H1 (cell line): ENCODE results near the gene TAF3. TPM values are rescaled to one million over a fixed set of nuclear protein-coding genes. Genes with fewer than 3 reads are reported as not detected.

Source experiments
- CTCF ChIA-PET: fragments of 300-600 bp; sonication (Branson Sonifier 250); formaldehyde crosslinking; loops from one replicate; lab custom pipeline; 2021; ENCODE audit not compliant: partially characterized antibody; lab: Charles Lee
- POLR2A ChIA-PET: fragments of 300-600 bp; sonication (Branson Sonifier 250); formaldehyde crosslinking; loops from one replicate; lab custom pipeline; 2021; ENCODE audit warnings: inconsistent platforms; ENCODE audit not compliant: partially characterized antibody; lab: Charles Lee
- DNase-seq, 2 experiments: peaks; one replicate each; pipeline versions ENCODE4 v3.0.0 to v3.0.0-alpha.2; 2010 to 2022; ENCODE audit warnings: low spot score in 2 of 2, low read depth in 1 of 2, mixed read lengths in 1 of 2
- FAIRE-seq: peaks from 2 replicates; lab custom pipeline; 2011; peaks lifted over from hg19 to GRCh38; lab: Jason Lieb, UNC
- H2AFZ ChIP-seq: 2 replicates; pipeline ENCODE4 v1.8.1; 2012; ENCODE audit warnings: low read length, inconsistent platforms
- H2AK5ac ChIP-seq: 2 replicates; pipeline ENCODE4 v1.6.1; 2013; ENCODE audit warnings: low read depth, low read length
- H2BK120ac ChIP-seq: replicated peaks from 2 replicates; pipeline ENCODE3; 2013; ENCODE audit warnings: low read depth, low read length, inconsistent platforms
- H2BK12ac ChIP-seq: 2 replicates; pipeline ENCODE4 v1.6.1; 2013; ENCODE audit warnings: low read depth, low read length
- H2BK15ac ChIP-seq: 2 replicates; pipeline ENCODE4 v1.6.1; 2013; ENCODE audit warnings: low read length
- H2BK20ac ChIP-seq: 2 replicates; pipeline ENCODE4 v1.6.1; 2013; ENCODE audit warnings: low read length
- H2BK5ac ChIP-seq: 2 replicates; pipeline ENCODE4 v1.6.1; 2013; ENCODE audit warnings: low read depth, low read length
- H3K14ac ChIP-seq: 2 replicates; pipeline ENCODE4 v1.6.1; 2013; ENCODE audit warnings: inconsistent platforms; ENCODE audit not compliant: insufficient read length
- H3K18ac ChIP-seq: 2 replicates; pipeline ENCODE4 v1.6.1; 2013; ENCODE audit warnings: low read length; ENCODE audit errors: extremely low read depth
- H3K23ac ChIP-seq: 2 replicates; pipeline ENCODE4 v1.6.1; 2013; ENCODE audit warnings: inconsistent platforms; ENCODE audit not compliant: insufficient read length
- H3K23me2 ChIP-seq: 2 replicates; pipeline ENCODE4 v1.6.1; 2013; ENCODE audit warnings: low read depth, low read length
- H3K27ac ChIP-seq: 2 replicates; pipeline ENCODE4 v1.6.1; 2011; ENCODE audit warnings: low read depth, low read length, inconsistent platforms
- H3K27me3 ChIP-seq, 4 experiments: replicated peaks in 1 of 4; 1 replicate in 1 of 4; 2 replicates in 3 of 4; pipeline versions ENCODE4 v1.6.1 to v1.8.1; 2011 to 2013; ENCODE audit warnings: low read length in 3 of 4, mild to moderate bottlenecking in 3 of 4, inconsistent platforms in 2 of 4, mixed read lengths in 2 of 4, moderate library complexity in 1 of 4; ENCODE audit not compliant: control insufficient read depth in 3 of 4, insufficient read depth in 3 of 4; ENCODE audit errors: extremely low read depth in 1 of 4
- H3K36me3 ChIP-seq, 4 experiments: 2 replicates each; pipeline versions ENCODE4 v1.6.1 to v1.8.1; 2011 to 2013; ENCODE audit warnings: mild to moderate bottlenecking in 4 of 4, low read length in 3 of 4, moderate library complexity in 2 of 4, control low read depth in 1 of 4, inconsistent platforms in 1 of 4; ENCODE audit not compliant: insufficient read depth in 4 of 4, control insufficient read depth in 2 of 4
- H3K4ac ChIP-seq: replicated peaks from 2 replicates; pipeline ENCODE3; 2013; ENCODE audit warnings: low read length, low read depth, mixed read lengths, inconsistent platforms; ENCODE audit not compliant: insufficient read length
- H3K4me1 ChIP-seq, 4 experiments: replicated peaks in 1 of 4; 1 replicate in 1 of 4; 2 replicates in 3 of 4; pipeline versions ENCODE4 v1.6.1 to v1.8.1; 2011 to 2013; ENCODE audit warnings: low read length in 3 of 4, inconsistent platforms in 2 of 4, mixed read lengths in 1 of 4; ENCODE audit not compliant: insufficient read depth in 4 of 4, control insufficient read depth in 3 of 4
- H3K4me2 ChIP-seq, 2 experiments: 2 replicates each; pipeline versions ENCODE4 v1.6.1 to v1.8.1; 2011 to 2013; ENCODE audit warnings: low read depth in 2 of 2, low read length in 2 of 2, control low read depth in 1 of 2, inconsistent platforms in 1 of 2, mild to moderate bottlenecking in 1 of 2; ENCODE audit not compliant: insufficient read depth in 1 of 2
- H3K4me3 ChIP-seq, 4 experiments: fragments of 200-600, 300-600 bp in 1 of 4; sonication (generic), shearing (Covaris generic), sonication (Bioruptor Twin) in 1 of 4; 2 replicates each; pipeline versions ENCODE4 v1.5.1 to v1.8.1; 2011 to 2016; ENCODE audit warnings: low read length in 4 of 4, low read depth in 3 of 4, control low read depth in 2 of 4, inconsistent platforms in 2 of 4, mild to moderate bottlenecking in 2 of 4, mixed read lengths in 1 of 4, moderate library complexity in 1 of 4; ENCODE audit not compliant: insufficient read depth in 2 of 4; ENCODE audit errors: extremely low read depth in 1 of 4
- H3K56ac ChIP-seq: replicated peaks from 2 replicates; pipeline ENCODE3; 2013; ENCODE audit warnings: low read depth, mild to moderate bottlenecking, mixed read lengths, low read length, inconsistent platforms; ENCODE audit not compliant: insufficient read length
- H3K79me1 ChIP-seq: 2 replicates; pipeline ENCODE4 v1.6.1; 2013; ENCODE audit warnings: low read depth, low read length, control low read depth
- H3K79me2 ChIP-seq, 2 experiments: 2 replicates each; pipeline versions ENCODE4 v1.6.1 to v1.8.1; 2012 to 2013; ENCODE audit warnings: low read length in 2 of 2, mild to moderate bottlenecking in 2 of 2, inconsistent platforms in 1 of 2; ENCODE audit not compliant: insufficient read depth in 2 of 2, control insufficient read depth in 1 of 2
- H3K9ac ChIP-seq, 4 experiments: replicated peaks in 1 of 4; 1 replicate in 1 of 4; 2 replicates in 3 of 4; pipeline versions ENCODE4 v1.6.1 to v1.8.1; 2011 to 2013; ENCODE audit warnings: low read depth in 3 of 4, low read length in 3 of 4, control low read depth in 2 of 4, mild to moderate bottlenecking in 2 of 4, moderate library complexity in 2 of 4, inconsistent platforms in 1 of 4; ENCODE audit errors: extremely low read depth in 1 of 4
- H3K9me3 ChIP-seq, 2 experiments: 2 replicates each; pipeline versions ENCODE4 v1.6.1 to v1.8.1; 2012 to 2013; ENCODE audit warnings: mild to moderate bottlenecking in 2 of 2, moderate library complexity in 2 of 2, control low read depth in 1 of 2, inconsistent platforms in 1 of 2, low read depth in 1 of 2, low read length in 1 of 2, mixed read lengths in 1 of 2; ENCODE audit not compliant: insufficient read depth in 2 of 2
- H4K20me1 ChIP-seq, 2 experiments: replicated peaks in 1 of 2; 2 replicates each; pipeline versions ENCODE3 to v1.8.1; 2011 to 2013; ENCODE audit warnings: inconsistent platforms in 2 of 2, low read length in 2 of 2, mild to moderate bottlenecking in 1 of 2; ENCODE audit not compliant: insufficient read depth in 2 of 2, control insufficient read depth in 1 of 2
- H4K5ac ChIP-seq: 2 replicates; pipeline ENCODE4 v1.6.1; 2013; ENCODE audit warnings: low read length, low read depth, mixed read lengths, inconsistent platforms; ENCODE audit not compliant: insufficient read length
- H4K8ac ChIP-seq: 2 replicates; pipeline ENCODE4 v1.8.0; 2013; ENCODE audit warnings: mild to moderate bottlenecking, moderate library complexity, low read length, inconsistent platforms; ENCODE audit not compliant: insufficient read depth; ENCODE audit errors: extremely low read depth
- H4K91ac ChIP-seq: replicated peaks from 2 replicates; pipeline ENCODE3; 2013; ENCODE audit warnings: low read length, mixed read lengths, inconsistent platforms; ENCODE audit not compliant: insufficient read length
- EZH2 ChIP-seq: fragments of 200-600 bp; sonication (generic); IDR thresholded peaks from 2 replicates; pipeline ENCODE4 v1.7.1; 2012; ENCODE audit warnings: low read depth, mild to moderate bottlenecking, moderate library complexity, low read length, inconsistent platforms; ENCODE audit not compliant: severe bottlenecking
- GTF2F1 ChIP-seq: IDR thresholded peaks from 2 replicates; pipeline ENCODE4 v1.6.1; 2012; ENCODE audit warnings: low read depth, low read length, improper control_type of control experiment, borderline replicate concordance
- RNF2 ChIP-seq: fragments of 200-900, 300-1000 bp; sonication (generic); IDR thresholded peaks from 2 replicates; pipeline ENCODE4 v1.7.1; 2016; ENCODE audit warnings: borderline replicate concordance, low read depth, mild to moderate bottlenecking, antibody characterized with exemption, low read length; ENCODE audit not compliant: poor library complexity, severe bottlenecking; ENCODE audit errors: missing control alignments
- SUZ12 ChIP-seq: fragments of 200-600 bp; sonication (generic); IDR thresholded peaks from 2 replicates; pipeline ENCODE4 v1.6.1; 2012; ENCODE audit warnings: mild to moderate bottlenecking, inconsistent platforms, low read length, moderate library complexity, mixed read lengths
- WGBS, 2 experiments: shearing (Covaris generic) in 1 of 2; methylation state at CpG; one replicate each; pipeline versions ENCODE4 v1.1.6 to v1.1.7; 2013 to 2015; ENCODE audit warnings: low lambda C conversion rate in 2 of 2, mixed read lengths in 2 of 2, inconsistent platforms in 1 of 2, low coverage in 1 of 2, missing lambda C conversion rate in 1 of 2; ENCODE audit not compliant: insufficient replicate concordance in 2 of 2, insufficient coverage in 1 of 2, insufficient read length in 1 of 2; ENCODE audit errors: extremely low coverage in 1 of 2, missing lambda C conversion rate in 1 of 2; 5-methylcytosine and 5-hydroxymethylcytosine counted together
- polyA plus RNA-seq, 7 experiments: library from polyadenylated mRNA; depleted of rRNA in 3 of 7; stranded (reverse) in 5 of 7; unstranded in 2 of 7; fragments of >200 nt in 5 of 7; fragments of 200-250 nt in 2 of 7; gene quantifications; 1 replicate in 5 of 7; 2 replicates in 1 of 7; 4 replicates in 1 of 7; pipeline versions ENCODE4 v1.2.1 to v1.2.3, GENCODE V29; 2011 to 2013; ENCODE audit warnings: missing spikeins in 2 of 7, mixed read lengths in 2 of 7
- total RNA-seq: library from RNA; stranded (reverse); fragmentation: NEBNext Ultra II Directional; extraction: Animal tissue kit (Norgen Biotek cat#: 25700); gene quantifications from 2 replicates; pipeline ENCODE4 v1.2.1, GENCODE V29; 2021

Gene TAF3
- total and polyA plus RNA-seq, 2 of the 8 experiments (the other 6 are each of a cell fraction or from before 2014, with no cell fraction given): 1.5 to 11.2 TPM

GRCh38 chr10:8055420-8056349 lies 237.4 kb downstream of the TAF3 start:
- peaks cover 18 to 45% (median 32%) of the 10 kb centered on the region in 4 experiments for H3K4me1 ChIP-seq
- no peak overlapping the region for H2BK120ac ChIP-seq
- H3K4me3 ChIP-seq: peak overlapping the region; percentile 17 to 61 (median 36); a peak in 7 of 8 replicates
- H3K9me3 ChIP-seq: no peaks in the 10 kb centered on the region
- no peak overlapping the region for H2AFZ ChIP-seq
- H4K5ac ChIP-seq: no peak overlapping the region
- no peaks in the 10 kb centered on the region; a peak in 1 of 8 replicates for H3K36me3 ChIP-seq
- H3K23ac ChIP-seq: no peak overlapping the region
- peaks cover 12 to 17% of the 10 kb centered on the region in 2 experiments for H4K20me1 ChIP-seq
- no peak for TF ChIP-seq GTF2F1
- peak; percentile 94 for TF ChIP-seq RNF2
- peak; percentile 91 for TF ChIP-seq EZH2
- peak; percentile 78 for TF ChIP-seq SUZ12
- H2BK12ac ChIP-seq: peak overlapping the region; percentile 96; the same call in 1 of the 2 replicates
- peaks cover 77 to 98% (median 96%) of the 10 kb centered on the region in 4 experiments; a peak in 6 of 7 replicates for H3K27me3 ChIP-seq
- POLR2A ChIA-PET: no interaction called here
- WGBS, 2 experiments: 1% methylated on average over 70 of the region's 85 CpGs; no CpG with 5 or more reads in 1 of the 2 experiments
- H2BK20ac ChIP-seq: peak overlapping the region; percentile 86; the same call in 1 of the 2 replicates
- DNase-seq: peak in 1 of 2 experiments; percentile 74
- H3K4me2 ChIP-seq: peak overlapping the region; percentile 84 to 94
- no peaks in the 10 kb centered on the region for H3K79me2 ChIP-seq
- H2AK5ac ChIP-seq: no peak overlapping the region
- H3K18ac ChIP-seq: peak overlapping the region; percentile 24
- H3K9ac ChIP-seq: no peak overlapping the region
- no peak overlapping the region for H3K27ac ChIP-seq
- no peak overlapping the region for H3K4ac ChIP-seq
- no peak overlapping the region; the same call in 1 of the 2 replicates for H2BK15ac ChIP-seq
- H3K14ac ChIP-seq: no peak overlapping the region
- no peak overlapping the region for H3K56ac ChIP-seq
- CTCF ChIA-PET: interaction anchor here (1.3 kb wide), 1 partner anchor 8 kb away, joined by 3 read pairs; no protein-coding TSS in a partner anchor
- no peaks in the 10 kb centered on the region for H3K79me1 ChIP-seq
- H3K23me2 ChIP-seq: peaks cover 19% of the 10 kb centered on the region
- H4K8ac ChIP-seq: peak overlapping the region; percentile 37; the same call in 1 of the 2 replicates
- H2BK5ac ChIP-seq: peak overlapping the region; percentile 82; the same call in 1 of the 2 replicates
- FAIRE-seq: no peak
- peak overlapping the region; percentile 71 for H4K91ac ChIP-seq
